ENCODE results near the gene ADAMTSL3.

Gene ADAMTSL3

GRCh38 chr15:83692746-83693581 is 39.0 kb downstream of the ADAMTSL3 start:
- H3K4me3 ChIP-seq (IDR thresholded peaks at IDR 0.05; ENCODE audit: insufficient read depth, low read depth, low read length) = no peak overlapping the region
- H3K4me2 ChIP-seq = no peak overlapping the region
- no peaks in the 10 kb centered on the region for H3K36me3 ChIP-seq (ENCODE audit: insufficient read depth)

GRCh38 chr15:83694015-83694414 is 40.1 kb downstream of the ADAMTSL3 start:
- no peak overlapping the region for H2AFZ ChIP-seq (ENCODE audit: low read depth)
- H3K36me3 ChIP-seq (ENCODE audit: insufficient read depth) = no peaks in the 10 kb centered on the region
- no peaks in the 10 kb centered on the region for H4K20me1 ChIP-seq (ENCODE audit: insufficient read depth)
- no peak overlapping the region for H3K27ac ChIP-seq
- H3K4me1 ChIP-seq (ENCODE audit: low read depth, poor library complexity, severe bottlenecking) = no peaks in the 10 kb centered on the region
- H3K4me2 ChIP-seq = no peak overlapping the region
- no peaks in the 10 kb centered on the region for H3K79me2 ChIP-seq (ENCODE audit: insufficient read depth, low read depth)
- H3K4me3 ChIP-seq (IDR thresholded peaks at IDR 0.05; ENCODE audit: insufficient read depth, low read depth, low read length) = no peak overlapping the region
- H3K27me3 ChIP-seq (ENCODE audit: insufficient read depth, low read depth) = no peaks in the 10 kb centered on the region
- H3K9ac ChIP-seq = no peak overlapping the region
- no peak for TF ChIP-seq CTCF (conservative IDR thresholded peaks at IDR 0.05; ENCODE audit: low read depth, low read length)

More at GRCh38 chr15:83692746-83693581, 39.0 kb downstream of the ADAMTSL3 start:
- H2AFZ ChIP-seq (ENCODE audit: low read depth) = no peak overlapping the region
- no peaks in the 10 kb centered on the region for H3K4me1 ChIP-seq (ENCODE audit: low read depth, poor library complexity, severe bottlenecking)
- no peaks in the 10 kb centered on the region for H3K27me3 ChIP-seq (ENCODE audit: insufficient read depth, low read depth)
- H3K27ac ChIP-seq = no peak overlapping the region
- H3K79me2 ChIP-seq (ENCODE audit: insufficient read depth, low read depth) = no peaks in the 10 kb centered on the region
- TF ChIP-seq CTCF (conservative IDR thresholded peaks at IDR 0.05; ENCODE audit: low read depth, low read length) = no peak
- no peak overlapping the region for H3K9ac ChIP-seq
- H4K20me1 ChIP-seq (ENCODE audit: insufficient read depth) = no peaks in the 10 kb centered on the region

- no peak for TF ChIP-seq CTCF (conservative IDR thresholded peaks at IDR 0.05; ENCODE audit: low read depth, low read length)
- Histone ChIP-seq H3K27ac (no peak overlapping the region), H3K4me2 (no peak overlapping the region), H3K4me3 (IDR thresholded peaks at IDR 0.05; ENCODE audit: insufficient read depth, low read depth, low read length) (no peak overlapping the region), H4K20me1 (ENCODE audit: insufficient read depth) (no peaks in the 10 kb centered on the region), H2AFZ (ENCODE audit: low read depth) (no peak overlapping the region), H3K27me3 (ENCODE audit: insufficient read depth, low read depth) (no peaks in the 10 kb centered on the region), H3K9ac (no peak overlapping the region), H3K79me2 (ENCODE audit: insufficient read depth, low read depth) (no peaks in the 10 kb centered on the region), H3K36me3 (ENCODE audit: insufficient read depth) (no peaks in the 10 kb centered on the region), H3K4me1 (ENCODE audit: low read depth, poor library complexity, severe bottlenecking) (no peaks in the 10 kb centered on the region)
Measured at GRCh38 chr15:83694536-83694935, 40.6 kb downstream of the ADAMTSL3 start.

GRCh38 chr15:83695246-83695645 is 41.3 kb downstream of the ADAMTSL3 start:
- Histone ChIP-seq H3K9ac (no peak overlapping the region), H3K4me1 (ENCODE audit: low read depth, poor library complexity, severe bottlenecking) (no peaks in the 10 kb centered on the region), H3K4me3 (IDR thresholded peaks at IDR 0.05; ENCODE audit: insufficient read depth, low read depth, low read length) (no peak overlapping the region), H3K4me2 (no peak overlapping the region), H3K27ac (no peak overlapping the region), H3K27me3 (ENCODE audit: insufficient read depth, low read depth) (no peaks in the 10 kb centered on the region), H3K79me2 (ENCODE audit: insufficient read depth, low read depth) (no peaks in the 10 kb centered on the region), H2AFZ (ENCODE audit: low read depth) (no peak overlapping the region), H3K36me3 (ENCODE audit: insufficient read depth) (no peaks in the 10 kb centered on the region), H4K20me1 (ENCODE audit: insufficient read depth) (no peaks in the 10 kb centered on the region)
- no peak for TF ChIP-seq CTCF (conservative IDR thresholded peaks at IDR 0.05; ENCODE audit: low read depth, low read length)

All from KMS-11 (cell line).